ENCODE data around the gene TMEM205. TPM values are rescaled to one million over a fixed set of nuclear protein-coding genes. Genes with fewer than 3 reads are reported as not detected.

The TMEM205 gene
- total and polyA plus RNA-seq, 2 of the 13 experiments (the other 11 are each of a cell fraction or from before 2014, with no cell fraction given): 45.5 to 98.7 TPM

DNA sequence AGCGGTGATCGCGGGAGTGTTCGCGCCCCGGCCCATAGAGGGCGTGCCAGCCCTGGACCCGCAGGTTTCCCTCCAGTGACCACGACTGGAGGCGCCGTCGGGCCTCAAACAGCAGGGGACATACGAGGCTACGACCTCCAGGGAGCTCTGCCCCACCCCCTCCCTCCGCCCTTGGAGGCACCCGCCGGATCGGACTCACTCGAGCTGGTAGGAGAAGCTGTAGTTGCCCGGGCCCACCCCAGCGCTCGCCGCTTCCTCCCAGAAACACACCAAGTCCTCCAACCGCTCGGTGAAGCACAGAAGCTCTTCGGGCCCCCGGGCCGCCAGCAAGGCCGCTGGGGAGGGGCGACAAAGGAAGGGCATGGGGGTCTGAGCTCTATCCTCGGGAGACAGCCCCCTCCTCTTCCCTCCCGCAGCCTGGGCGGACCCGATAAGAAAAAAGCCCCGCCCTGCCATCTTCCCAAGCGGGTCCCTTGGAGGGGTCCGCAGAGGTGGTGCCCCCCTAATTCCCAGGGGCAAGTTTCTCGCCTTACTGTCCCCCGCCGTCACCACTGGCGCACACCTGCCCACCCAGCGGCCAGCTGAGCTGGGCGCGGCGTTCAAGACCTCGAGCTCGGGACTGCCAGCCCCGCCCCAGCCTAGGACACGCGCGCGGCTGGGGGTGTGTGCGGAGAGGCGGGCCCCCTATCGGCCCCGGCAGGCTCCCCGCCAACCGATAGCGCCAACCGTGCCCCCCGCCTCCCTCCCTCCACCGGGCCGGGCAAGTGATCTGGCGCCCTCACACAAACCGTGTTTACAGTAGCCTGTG is 37.0 kb upstream of the TMEM205 start (continued):
- TF ChIP-seq, protein P1, sequence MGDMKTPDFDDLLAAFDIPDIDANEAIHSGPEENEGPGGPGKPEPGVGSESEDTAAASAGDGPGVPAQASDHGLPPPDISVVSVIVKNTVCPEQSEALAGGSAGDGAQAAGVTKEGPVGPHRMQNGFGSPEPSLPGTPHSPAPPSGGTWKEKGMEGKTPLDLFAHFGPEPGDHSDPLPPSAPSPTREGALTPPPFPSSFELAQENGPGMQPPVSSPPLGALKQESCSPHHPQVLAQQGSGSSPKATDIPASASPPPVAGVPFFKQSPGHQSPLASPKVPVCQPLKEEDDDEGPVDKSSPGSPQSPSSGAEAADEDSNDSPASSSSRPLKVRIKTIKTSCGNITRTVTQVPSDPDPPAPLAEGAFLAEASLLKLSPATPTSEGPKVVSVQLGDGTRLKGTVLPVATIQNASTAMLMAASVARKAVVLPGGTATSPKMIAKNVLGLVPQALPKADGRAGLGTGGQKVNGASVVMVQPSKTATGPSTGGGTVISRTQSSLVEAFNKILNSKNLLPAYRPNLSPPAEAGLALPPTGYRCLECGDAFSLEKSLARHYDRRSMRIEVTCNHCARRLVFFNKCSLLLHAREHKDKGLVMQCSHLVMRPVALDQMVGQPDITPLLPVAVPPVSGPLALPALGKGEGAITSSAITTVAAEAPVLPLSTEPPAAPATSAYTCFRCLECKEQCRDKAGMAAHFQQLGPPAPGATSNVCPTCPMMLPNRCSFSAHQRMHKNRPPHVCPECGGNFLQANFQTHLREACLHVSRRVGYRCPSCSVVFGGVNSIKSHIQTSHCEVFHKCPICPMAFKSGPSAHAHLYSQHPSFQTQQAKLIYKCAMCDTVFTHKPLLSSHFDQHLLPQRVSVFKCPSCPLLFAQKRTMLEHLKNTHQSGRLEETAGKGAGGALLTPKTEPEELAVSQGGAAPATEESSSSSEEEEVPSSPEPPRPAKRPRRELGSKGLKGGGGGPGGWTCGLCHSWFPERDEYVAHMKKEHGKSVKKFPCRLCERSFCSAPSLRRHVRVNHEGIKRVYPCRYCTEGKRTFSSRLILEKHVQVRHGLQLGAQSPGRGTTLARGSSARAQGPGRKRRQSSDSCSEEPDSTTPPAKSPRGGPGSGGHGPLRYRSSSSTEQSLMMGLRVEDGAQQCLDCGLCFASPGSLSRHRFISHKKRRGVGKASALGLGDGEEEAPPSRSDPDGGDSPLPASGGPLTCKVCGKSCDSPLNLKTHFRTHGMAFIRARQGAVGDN (CRISPR knock-in tag; IDR thresholded peaks at IDR 0.05): peak; percentile 83
- TF ChIP-seq KLF12 (CRISPR knock-in tag; IDR thresholded peaks at IDR 0.05; ENCODE audit: borderline replicate concordance) (peak; percentile 18; the same call in 1 of the 2 replicates), GZF1 (CRISPR knock-in tag; IDR thresholded peaks at IDR 0.05) (0 out of 2 replicates have a peak, but pooled peaks have one; percentile 8), RXRB (CRISPR knock-in tag; IDR thresholded peaks at IDR 0.05; ENCODE audit: borderline replicate concordance) (peak; percentile 56; the same call in 1 of the 2 replicates), NFE2L2 (IDR thresholded peaks at IDR 0.05; ENCODE audit: low read length) (no peak), ZFP90 (CRISPR knock-in tag; IDR thresholded peaks at IDR 0.05; ENCODE audit: borderline replicate concordance) (0 out of 2 replicates have a peak, but pooled peaks have one; percentile 51), HES4 (CRISPR knock-in tag; IDR thresholded peaks at IDR 0.05; ENCODE audit: borderline replicate concordance) (peak; percentile 33; the same call in 1 of the 2 replicates), KDM2A (CRISPR knock-in tag; IDR thresholded peaks at IDR 0.05; ENCODE audit: borderline replicate concordance, low read depth) (peak; percentile 80; the same call in 1 of the 2 replicates), ZMYM3 (CRISPR knock-in tag; IDR thresholded peaks at IDR 0.05) (peak; percentile 56), GABPB1 (CRISPR knock-in tag; IDR thresholded peaks at IDR 0.05) (peak; percentile 63), BHLHE40 (IDR thresholded peaks at IDR 0.05; ENCODE audit: low read length) (peak; percentile 25; the same call in 1 of the 2 replicates), ZMYM2 (CRISPR knock-in tag; IDR thresholded peaks at IDR 0.05) (peak; percentile 99), ZNF782 (CRISPR knock-in tag; IDR thresholded peaks at IDR 0.05; ENCODE audit: borderline replicate concordance) (no peak), MXI1 (IDR thresholded peaks at IDR 0.05; ENCODE audit: borderline replicate concordance, low read depth, low read length) (peak; percentile 32; the same call in 1 of the 3 replicates), REPIN1 (CRISPR knock-in tag; IDR thresholded peaks at IDR 0.05; ENCODE audit: borderline replicate concordance, low read depth) (0 out of 2 replicates have a peak, but pooled peaks have one; percentile 41), ZFX (CRISPR knock-in tag; IDR thresholded peaks at IDR 0.05; ENCODE audit: low read depth) (peak; percentile 64), MED1 (CRISPR knock-in tag; IDR thresholded peaks at IDR 0.05) (0 out of 2 replicates have a peak, but pooled peaks have one; percentile 18), YY1 (IDR thresholded peaks at IDR 0.05; ENCODE audit: insufficient read depth, insufficient replicate concordance, low read depth, low read length) (peak; percentile 48)
- TF ChIP-seq, protein P2, sequence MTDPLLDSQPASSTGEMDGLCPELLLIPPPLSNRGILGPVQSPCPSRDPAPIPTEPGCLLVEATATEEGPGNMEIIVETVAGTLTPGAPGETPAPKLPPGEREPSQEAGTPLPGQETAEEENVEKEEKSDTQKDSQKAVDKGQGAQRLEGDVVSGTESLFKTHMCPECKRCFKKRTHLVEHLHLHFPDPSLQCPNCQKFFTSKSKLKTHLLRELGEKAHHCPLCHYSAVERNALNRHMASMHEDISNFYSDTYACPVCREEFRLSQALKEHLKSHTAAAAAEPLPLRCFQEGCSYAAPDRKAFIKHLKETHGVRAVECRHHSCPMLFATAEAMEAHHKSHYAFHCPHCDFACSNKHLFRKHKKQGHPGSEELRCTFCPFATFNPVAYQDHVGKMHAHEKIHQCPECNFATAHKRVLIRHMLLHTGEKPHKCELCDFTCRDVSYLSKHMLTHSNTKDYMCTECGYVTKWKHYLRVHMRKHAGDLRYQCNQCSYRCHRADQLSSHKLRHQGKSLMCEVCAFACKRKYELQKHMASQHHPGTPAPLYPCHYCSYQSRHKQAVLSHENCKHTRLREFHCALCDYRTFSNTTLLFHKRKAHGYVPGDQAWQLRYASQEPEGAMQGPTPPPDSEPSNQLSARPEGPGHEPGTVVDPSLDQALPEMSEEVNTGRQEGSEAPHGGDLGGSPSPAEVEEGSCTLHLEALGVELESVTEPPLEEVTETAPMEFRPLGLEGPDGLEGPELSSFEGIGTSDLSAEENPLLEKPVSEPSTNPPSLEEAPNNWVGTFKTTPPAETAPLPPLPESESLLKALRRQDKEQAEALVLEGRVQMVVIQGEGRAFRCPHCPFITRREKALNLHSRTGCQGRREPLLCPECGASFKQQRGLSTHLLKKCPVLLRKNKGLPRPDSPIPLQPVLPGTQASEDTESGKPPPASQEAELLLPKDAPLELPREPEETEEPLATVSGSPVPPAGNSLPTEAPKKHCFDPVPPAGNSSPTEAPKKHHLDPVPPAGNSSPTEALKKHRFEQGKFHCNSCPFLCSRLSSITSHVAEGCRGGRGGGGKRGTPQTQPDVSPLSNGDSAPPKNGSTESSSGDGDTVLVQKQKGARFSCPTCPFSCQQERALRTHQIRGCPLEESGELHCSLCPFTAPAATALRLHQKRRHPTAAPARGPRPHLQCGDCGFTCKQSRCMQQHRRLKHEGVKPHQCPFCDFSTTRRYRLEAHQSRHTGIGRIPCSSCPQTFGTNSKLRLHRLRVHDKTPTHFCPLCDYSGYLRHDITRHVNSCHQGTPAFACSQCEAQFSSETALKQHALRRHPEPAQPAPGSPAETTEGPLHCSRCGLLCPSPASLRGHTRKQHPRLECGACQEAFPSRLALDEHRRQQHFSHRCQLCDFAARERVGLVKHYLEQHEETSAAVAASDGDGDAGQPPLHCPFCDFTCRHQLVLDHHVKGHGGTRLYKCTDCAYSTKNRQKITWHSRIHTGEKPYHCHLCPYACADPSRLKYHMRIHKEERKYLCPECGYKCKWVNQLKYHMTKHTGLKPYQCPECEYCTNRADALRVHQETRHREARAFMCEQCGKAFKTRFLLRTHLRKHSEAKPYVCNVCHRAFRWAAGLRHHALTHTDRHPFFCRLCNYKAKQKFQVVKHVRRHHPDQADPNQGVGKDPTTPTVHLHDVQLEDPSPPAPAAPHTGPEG (CRISPR knock-in tag; IDR thresholded peaks at IDR 0.05): peak; percentile 75; the same call in 1 of the 2 replicates
